AG04450 (cell line): ENCODE data around the gene CITED4. TPM values are rescaled to one million over a fixed set of nuclear protein-coding genes. Genes with fewer than 3 reads are reported as not detected.

Experiments used
- CTCF ChIA-PET: fragments of 300-600, 350-600 bp; formaldehyde crosslinking; extraction: SDS; loops from one replicate; lab custom pipeline; 2022; ENCODE audit warnings: antibody characterized with exemption, inconsistent platforms; lab: Charles Lee
- POLR2A ChIA-PET: fragments of 350-600 bp; formaldehyde crosslinking; extraction: SDS; loops from one replicate; lab custom pipeline; 2021; ENCODE audit warnings: antibody characterized with exemption, inconsistent platforms; lab: Yijun Ruan, JAX
- DNase-seq: peaks from one replicate; pipeline ENCODE4 v3.0.0-alpha.2; 2011; ENCODE audit warnings: low read depth, low spot score
- H3K27ac ChIP-seq: one replicate; pipeline ENCODE4 v1.5.1; 2012; ENCODE audit warnings: low read depth, low read length, control low read depth
- H3K27me3 ChIP-seq: one replicate; pipeline ENCODE4 v1.6.0; 2012; ENCODE audit warnings: low read length; ENCODE audit not compliant: control insufficient read depth, insufficient read depth
- H3K4me3 ChIP-seq: 2 replicates; pipeline ENCODE4 v1.5.1; 2011; ENCODE audit warnings: mild to moderate bottlenecking, low read depth, low read length, control low read depth
- H3K9me3 ChIP-seq: 2 replicates; pipeline ENCODE4 v1.5.1; 2012; ENCODE audit warnings: low read length; ENCODE audit not compliant: control insufficient read depth, insufficient read depth
- polyA plus RNA-seq: library from polyadenylated mRNA; depleted of rRNA; stranded (reverse); fragments of >200 nt; gene quantifications from 2 replicates; pipeline ENCODE4 v1.2.3, GENCODE V29; 2011
- TF ChIP-seq, protein P1 (sequence below): IDR thresholded peaks from 2 replicates; pipeline ENCODE4 v1.5.1; 2011; ENCODE audit warnings: low read depth, low read length, control low read depth, inconsistent platforms

CITED4 gene
- polyA plus RNA-seq, 1 experiment: 0.53 TPM

DNA sequence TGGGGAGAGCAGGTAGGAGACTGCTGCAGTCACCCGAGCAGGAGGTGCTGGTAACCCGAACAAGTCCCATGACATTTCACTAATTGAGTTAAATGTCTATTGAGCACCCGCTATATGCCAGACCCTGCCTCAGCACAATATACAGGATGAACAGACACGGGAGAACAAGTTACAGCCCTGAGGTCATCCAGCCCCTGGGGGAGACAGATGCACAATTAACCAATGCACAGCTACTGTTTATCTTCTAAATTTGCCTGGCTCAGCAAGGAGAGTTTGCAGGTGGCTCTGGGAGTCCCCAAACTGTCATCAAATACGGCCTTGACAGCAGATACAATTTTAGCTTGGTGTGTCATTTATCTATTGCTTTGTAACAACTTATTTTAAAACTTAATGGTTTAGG, 18.1 kb downstream of the CITED4 start:
- no peak overlapping the region for H3K27ac ChIP-seq
- H3K9me3 ChIP-seq: peaks cover 5% of the 10 kb centered on the region; the same call in 1 of the 2 replicates
- H3K27me3 ChIP-seq: peaks cover 27% of the 10 kb centered on the region
- CTCF ChIA-PET: interaction anchor here (1.3 to 1.4 kb wide), 2 partner anchors 105 to 109 kb away, joined by 3 read pairs; no protein-coding TSS in a partner anchor
- TF ChIP-seq, protein P1, sequence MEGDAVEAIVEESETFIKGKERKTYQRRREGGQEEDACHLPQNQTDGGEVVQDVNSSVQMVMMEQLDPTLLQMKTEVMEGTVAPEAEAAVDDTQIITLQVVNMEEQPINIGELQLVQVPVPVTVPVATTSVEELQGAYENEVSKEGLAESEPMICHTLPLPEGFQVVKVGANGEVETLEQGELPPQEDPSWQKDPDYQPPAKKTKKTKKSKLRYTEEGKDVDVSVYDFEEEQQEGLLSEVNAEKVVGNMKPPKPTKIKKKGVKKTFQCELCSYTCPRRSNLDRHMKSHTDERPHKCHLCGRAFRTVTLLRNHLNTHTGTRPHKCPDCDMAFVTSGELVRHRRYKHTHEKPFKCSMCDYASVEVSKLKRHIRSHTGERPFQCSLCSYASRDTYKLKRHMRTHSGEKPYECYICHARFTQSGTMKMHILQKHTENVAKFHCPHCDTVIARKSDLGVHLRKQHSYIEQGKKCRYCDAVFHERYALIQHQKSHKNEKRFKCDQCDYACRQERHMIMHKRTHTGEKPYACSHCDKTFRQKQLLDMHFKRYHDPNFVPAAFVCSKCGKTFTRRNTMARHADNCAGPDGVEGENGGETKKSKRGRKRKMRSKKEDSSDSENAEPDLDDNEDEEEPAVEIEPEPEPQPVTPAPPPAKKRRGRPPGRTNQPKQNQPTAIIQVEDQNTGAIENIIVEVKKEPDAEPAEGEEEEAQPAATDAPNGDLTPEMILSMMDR: no peak
- no peak overlapping the region for H3K4me3 ChIP-seq
- no peak for DNase-seq
- POLR2A ChIA-PET: interaction anchor here (0.6 kb wide), 1 partner anchor 141 kb away, joined by 4 read pairs; no protein-coding TSS in a partner anchor

DNA sequence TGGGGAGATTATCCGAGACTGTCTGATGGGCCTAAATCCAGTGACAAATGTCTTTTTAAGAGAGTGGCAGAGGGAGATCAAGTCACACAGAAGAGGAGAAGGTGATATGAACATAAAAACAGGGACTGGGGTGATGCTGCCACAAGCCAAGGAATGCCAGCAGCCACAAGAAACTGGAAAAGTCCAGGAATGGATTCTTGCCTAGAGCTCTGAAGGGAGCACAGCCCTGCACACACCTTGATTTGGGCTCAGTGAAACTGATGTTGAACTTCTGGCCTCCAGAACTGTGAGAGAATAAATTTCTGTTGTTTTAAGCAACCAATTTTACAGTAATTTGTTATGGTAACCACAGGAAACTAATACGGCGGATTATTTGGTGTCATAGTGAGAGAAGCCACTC, 19.5 kb downstream of the CITED4 start:
- DNase-seq: no peak
- H3K27ac ChIP-seq: no peak overlapping the region
- TF ChIP-seq, protein P1: no peak
- peaks cover 15% of the 10 kb centered on the region for H3K9me3 ChIP-seq
- H3K27me3 ChIP-seq: peaks cover 26% of the 10 kb centered on the region
- CTCF ChIA-PET: interaction anchor here (0.5 to 0.6 kb wide), 2 partner anchors 111 to 186 kb away, joined by 3 read pairs; no protein-coding TSS in a partner anchor
- POLR2A ChIA-PET: no interaction called here
- H3K4me3 ChIP-seq: no peak overlapping the region

DNA sequence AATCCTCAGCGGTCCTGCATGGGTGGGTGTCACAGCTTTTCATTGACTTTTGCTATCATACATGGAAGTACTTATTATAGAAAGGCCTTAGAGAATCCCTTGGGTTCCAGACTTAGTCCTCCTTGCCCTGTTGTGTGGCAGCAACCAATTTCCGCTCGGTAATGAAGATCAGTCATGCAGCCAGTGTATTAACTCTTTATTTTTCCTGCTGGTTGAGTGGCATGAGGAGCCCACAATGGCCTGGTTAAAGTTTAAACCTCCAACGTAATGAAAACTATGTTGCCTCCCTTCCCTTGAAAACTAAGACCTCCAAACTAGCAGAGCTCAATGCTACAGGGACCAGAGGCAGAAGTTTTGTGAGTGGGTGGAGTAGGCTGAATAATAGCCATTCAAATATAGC, 20.0 kb downstream of the CITED4 start:
- TF ChIP-seq, protein P1: no peak
- CTCF ChIA-PET: interaction anchor here (0.5 to 0.6 kb wide), 2 partner anchors 111 to 186 kb away, joined by 3 read pairs; no protein-coding TSS in a partner anchor

DNA sequence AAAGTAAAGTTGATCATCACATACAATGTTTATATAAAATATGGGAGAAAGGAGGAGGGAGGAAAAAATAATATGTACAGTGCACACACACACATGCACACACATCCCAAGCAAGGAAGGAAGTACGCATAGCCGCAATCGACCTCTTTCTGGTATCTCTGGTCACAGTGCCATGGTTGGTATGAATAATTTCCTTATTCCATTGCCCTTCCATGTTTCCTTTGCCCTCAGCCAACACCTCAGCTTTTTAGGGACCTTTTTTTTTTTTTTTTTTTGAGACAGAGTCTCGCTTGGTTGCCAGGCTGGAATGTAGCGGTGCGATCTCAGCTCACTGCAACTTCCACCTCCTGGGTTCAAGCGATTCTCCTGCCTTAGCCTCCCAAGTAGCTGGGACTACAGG, 20.6 kb downstream of the CITED4 start:
- POLR2A ChIA-PET: interaction anchor here (0.6 kb wide), 1 partner anchor 180 kb away, joined by 6 read pairs; no protein-coding TSS in a partner anchor
- TF ChIP-seq, protein P1: no peak

More for the DNA sequence above, 20.0 kb downstream of the CITED4 start:
- Histone ChIP-seq H3K4me3 (no peak overlapping the region), H3K27me3 (peaks cover 26% of the 10 kb centered on the region), H3K9me3 (peaks cover 17% of the 10 kb centered on the region), H3K27ac (no peak overlapping the region)
- DNase-seq: no peak
- POLR2A ChIA-PET: interaction anchor here (0.6 kb wide), 1 partner anchor 179 kb away, joined by 6 read pairs; no protein-coding TSS in a partner anchor

DNA sequence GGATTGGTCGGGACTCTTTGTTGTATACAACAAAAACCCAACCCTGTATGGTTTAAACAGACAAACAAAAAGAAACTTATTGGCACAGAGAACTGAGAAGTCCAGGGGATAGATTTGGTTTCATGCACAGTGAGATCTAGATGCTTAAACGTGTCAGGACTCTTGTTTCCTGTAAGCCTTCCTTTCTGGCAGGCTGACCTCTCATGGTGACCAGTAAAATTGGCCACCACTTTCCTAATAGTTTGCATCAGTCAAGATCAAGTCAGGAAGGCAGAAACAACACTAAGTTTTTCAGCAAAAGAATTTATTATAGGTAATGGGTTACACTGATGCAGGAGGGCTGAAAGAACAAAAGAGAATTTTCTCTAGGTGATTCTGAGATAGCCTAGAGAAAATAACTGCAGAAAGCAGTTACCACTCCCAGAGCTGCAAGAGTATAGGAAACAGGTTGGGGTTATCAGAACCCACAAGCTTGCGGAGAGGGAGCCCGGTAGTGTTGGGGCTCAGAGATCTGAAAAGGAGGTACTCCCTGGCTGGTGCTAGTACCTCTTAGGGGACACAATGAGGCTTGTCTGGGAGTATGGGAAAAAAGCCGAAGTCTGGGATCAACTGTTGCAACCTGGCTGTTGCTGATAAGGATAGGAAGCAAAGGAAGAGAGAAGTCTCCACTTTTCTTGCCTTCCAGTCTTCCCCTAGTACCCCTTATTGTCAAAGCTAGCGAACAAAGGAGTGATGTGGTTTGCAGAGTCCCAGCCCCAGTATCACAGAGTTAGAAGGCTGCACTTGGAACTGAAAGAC, 21.4 kb downstream of the CITED4 start:
- ChIA-PET POLR2A (no interaction called here), CTCF (interaction anchor here (1.0 kb wide), 1 partner anchor 13 kb away, joined by 3 read pairs; no protein-coding TSS in a partner anchor)
- Histone ChIP-seq H3K9me3 (peaks cover 17% of the 10 kb centered on the region), H3K27ac (no peak overlapping the region), H3K27me3 (peaks cover 28% of the 10 kb centered on the region), H3K4me3 (no peak overlapping the region)
- TF ChIP-seq, protein P1: no peak
- no peak for DNase-seq

More for the DNA sequence above, 20.6 kb downstream of the CITED4 start:
- Histone ChIP-seq H3K4me3 (no peak overlapping the region), H3K9me3 (peaks cover 17% of the 10 kb centered on the region), H3K27ac (no peak overlapping the region), H3K27me3 (peaks cover 24% of the 10 kb centered on the region)
- DNase-seq: no peak
- CTCF ChIA-PET: no interaction called here
